Measurements from ENCODE around the gene QSER1. TPM values are rescaled to one million over a fixed set of nuclear protein-coding genes. Genes with fewer than 3 reads are reported as not detected.

QSER1 gene
- total and polyA plus RNA-seq, 4 donors = 2.4 to 12.6 (median 7.1) TPM

- no peak overlapping the region for H3K4me3 ChIP-seq (ENCODE audit: low read depth in 1 of 3, low read length in 3 of 3)
- H3K27me3 ChIP-seq (ENCODE audit: control insufficient read depth in 4 of 4, insufficient read depth in 4 of 4, low read length in 3 of 4) = no peaks in the 10 kb centered on the region
- no peaks in the 10 kb centered on the region for H3K9me3 ChIP-seq (ENCODE audit: control insufficient read depth in 4 of 4, low read length in 3 of 4)
- H3K4me1 ChIP-seq (ENCODE audit: control insufficient read depth in 4 of 4, insufficient read depth in 4 of 4, low read length in 3 of 4) = no peaks in the 10 kb centered on the region
- peaks cover 0 to 10% (median under 1%) of the 10 kb centered on the region in 4 donors for H3K36me3 ChIP-seq (ENCODE audit: control insufficient read depth in 4 of 4, insufficient read depth in 3 of 4, low read depth in 1 of 4, low read length in 3 of 4)
- DNase-seq (ENCODE audit: low spot score) = no peak
- TF ChIP-seq YY1 (IDR thresholded peaks at IDR 0.05) (no peak), HNF4G (IDR thresholded peaks at IDR 0.05) (no peak), ATF3 (IDR thresholded peaks at IDR 0.05) (no peak), RAD21 (IDR thresholded peaks at IDR 0.05) (no peak), EGR1 (IDR thresholded peaks at IDR 0.05; ENCODE audit: low read depth in 2 of 2) (no peak), RXRA (IDR thresholded peaks at IDR 0.05) (no peak), SP1 (IDR thresholded peaks at IDR 0.05) (no peak), ZBTB33 (IDR thresholded peaks at IDR 0.05) (no peak), HNF4A (conservative IDR thresholded peaks at IDR 0.05) (no peak), NR2F2 (IDR thresholded peaks at IDR 0.05) (no peak), GABPA (IDR thresholded peaks at IDR 0.05 in 1 of 2, conservative IDR thresholded peaks at IDR 0.05 in 1 of 2) (no peak), MAX (IDR thresholded peaks at IDR 0.05) (no peak), FOXA2 (IDR thresholded peaks at IDR 0.05) (no peak), REST (IDR thresholded peaks at IDR 0.05) (no peak), CTCF (IDR thresholded peaks at IDR 0.05; ENCODE audit: low read depth, low read length, missing input control) (no peak), TAF1 (conservative IDR thresholded peaks at IDR 0.05) (no peak)
- no peak overlapping the region for H3K9ac ChIP-seq (ENCODE audit: low read depth in 1 of 2, low read length in 2 of 2)
- no peak overlapping the region for H3K27ac ChIP-seq (ENCODE audit: low read depth in 1 of 2, low read length in 2 of 2)
- 95% methylated on average over 2 of the region's 2 CpGs for WGBS
Observed at GRCh38 chr11:32962016-32962415, 69.4 kb downstream of the QSER1 start.

- Histone ChIP-seq H3K9ac (ENCODE audit: low read depth in 1 of 2, low read length in 2 of 2) (no peak overlapping the region), H3K27ac (ENCODE audit: low read depth in 1 of 2, low read length in 2 of 2) (no peak overlapping the region), H3K9me3 (ENCODE audit: control insufficient read depth in 4 of 4, low read length in 3 of 4) (no peaks in the 10 kb centered on the region), H3K27me3 (ENCODE audit: control insufficient read depth in 4 of 4, insufficient read depth in 4 of 4, low read length in 3 of 4) (no peaks in the 10 kb centered on the region), H3K4me3 (ENCODE audit: low read depth in 1 of 3, low read length in 3 of 3) (no peak overlapping the region), H3K4me1 (ENCODE audit: control insufficient read depth in 4 of 4, insufficient read depth in 4 of 4, low read length in 3 of 4) (peaks cover 0 to 9% (median 4%) of the 10 kb centered on the region in 4 donors), H3K36me3 (ENCODE audit: control insufficient read depth in 4 of 4, insufficient read depth in 3 of 4, low read depth in 1 of 4, low read length in 3 of 4) (peaks cover 0 to 5% (median 0%) of the 10 kb centered on the region in 4 donors)
- WGBS = over 99% methylated on average over 2 of the region's 2 CpGs
- DNase-seq (ENCODE audit: low spot score) = no peak
- TF ChIP-seq HNF4A (conservative IDR thresholded peaks at IDR 0.05) (no peak), REST (IDR thresholded peaks at IDR 0.05) (no peak), YY1 (IDR thresholded peaks at IDR 0.05) (no peak), JUND (IDR thresholded peaks at IDR 0.05) (no peak), CTCF (IDR thresholded peaks at IDR 0.05; ENCODE audit: low read depth, low read length, missing input control) (no peak), MAX (IDR thresholded peaks at IDR 0.05) (no peak), RXRA (IDR thresholded peaks at IDR 0.05) (no peak)
Observed at GRCh38 chr11:32963721-32964120, 71.1 kb downstream of the QSER1 start.

All from liver (tissue), 9 donors.